ENCODE results near the gene RAD51AP1. TPM values are rescaled to one million over a fixed set of nuclear protein-coding genes. Genes with fewer than 3 reads are reported as not detected.
"Not testable (repeated sequence)": the region's sequence is repeated elsewhere in the genome, so short reads cannot be mapped to it uniquely, and the experiment has no call there.

RAD51AP1 gene
- total and polyA plus RNA-seq, 10 donors: 3.6 to 10.9 (median 5.1) TPM

- TF ChIP-seq CTCF (IDR thresholded peaks at IDR 0.05 in 8 of 11, conservative IDR thresholded peaks at IDR 0.05 in 3 of 11) (no peak), POLR2AphosphoS5 (IDR thresholded peaks at IDR 0.05) (no peak), POLR2A (IDR thresholded peaks at IDR 0.05) (no peak)
- intact Hi-C loops (cut with DNase I; ENCODE audit: low total_unique reads): no loop called here
- DNase-seq: no peak
- H3K4me1 ChIP-seq: peaks cover 0 to 22% (median 6%) of the 10 kb centered on the region in 6 donors
- peak overlapping the region in 4 of 8 donors; percentile 2 to 33 (median 25) for H3K27ac ChIP-seq
- H3K9me3 ChIP-seq: no peaks in the 10 kb centered on the region
- no peaks in the 10 kb centered on the region for H3K27me3 ChIP-seq (replicated peaks in 1 of 7)
- peaks cover 0 to 63% (median 26%) of the 10 kb centered on the region in 6 donors for H3K36me3 ChIP-seq
- H3K4me3 ChIP-seq: no peak overlapping the region
- 39 to 58% (median 45%) methylated on average over 5 of the region's 5 CpGs for WGBS, 5 donors
Observed at GRCh38 chr12:4506870-4507269, 31.8 kb upstream of the RAD51AP1 start.

GRCh38 chr12:4508503-4508902 is 30.2 kb upstream of the RAD51AP1 start:
- WGBS, 5 donors: 94 to 97% (median 95%) methylated on average over 4 of the region's 4 CpGs
- H3K27ac ChIP-seq, H3K4me3 ChIP-seq: not testable (repeated sequence)

GRCh38 chr12:4509269-4509668 is 29.4 kb upstream of the RAD51AP1 start:
- H3K9me3 ChIP-seq; H3K27me3 ChIP-seq (replicated peaks in 1 of 7); intact Hi-C loops (cut with DNase I; ENCODE audit: low total_unique reads); DNase-seq; H3K27ac ChIP-seq; H3K4me3 ChIP-seq: not testable (repeated sequence)
- Histone ChIP-seq H3K4me1 (peaks cover 0 to 22% (median 6%) of the 10 kb centered on the region in 6 donors), H3K36me3 (peaks cover 0 to 39% (median 13%) of the 10 kb centered on the region in 6 donors)
- WGBS, 5 donors: 57 to 89% (median 71%) methylated on average over 2 to 12 of the region's 12 CpGs

More at GRCh38 chr12:4508503-4508902, 30.2 kb upstream of the RAD51AP1 start:
- DNase-seq; H3K27me3 ChIP-seq (replicated peaks in 1 of 7); intact Hi-C loops (cut with DNase I; ENCODE audit: low total_unique reads); H3K9me3 ChIP-seq: not testable (repeated sequence)
- H3K4me1 ChIP-seq: peaks cover 0 to 22% (median 6%) of the 10 kb centered on the region in 6 donors
- H3K36me3 ChIP-seq: peaks cover 0 to 46% (median 19%) of the 10 kb centered on the region in 6 donors

- no peaks in the 10 kb centered on the region for H3K9me3 ChIP-seq
- H3K27me3 ChIP-seq (replicated peaks in 1 of 7): no peaks in the 10 kb centered on the region
- WGBS, 5 donors: 92 to 95% (median 94%) methylated on average over 5 of the region's 5 CpGs
- H3K27ac ChIP-seq: no peak overlapping the region
- intact Hi-C loops (cut with DNase I; ENCODE audit: low total_unique reads): no loop called here
- peaks cover 5 to 85% (median 43%) of the 10 kb centered on the region in 6 donors for H3K36me3 ChIP-seq
- no peak for TF ChIP-seq POLR2A (IDR thresholded peaks at IDR 0.05)
- no peak for TF ChIP-seq POLR2AphosphoS5 (IDR thresholded peaks at IDR 0.05)
- TF ChIP-seq CTCF (IDR thresholded peaks at IDR 0.05 in 8 of 11, conservative IDR thresholded peaks at IDR 0.05 in 3 of 11): no peak
- H3K4me1 ChIP-seq: no peaks in the 10 kb centered on the region
- DNase-seq: no peak
- no peak overlapping the region for H3K4me3 ChIP-seq
Observed at GRCh38 chr12:4518106-4518728, 20.5 kb upstream of the RAD51AP1 start.

GRCh38 chr12:4523443-4523842 is 15.2 kb upstream of the RAD51AP1 start:
- not testable (repeated sequence) for H3K4me1 ChIP-seq; H3K9me3 ChIP-seq; DNase-seq; H3K27me3 ChIP-seq (replicated peaks in 1 of 7); H3K4me3 ChIP-seq; H3K27ac ChIP-seq
- 95 to 98% (median 96%) methylated on average over 7 of the region's 7 CpGs for WGBS, 5 donors
- intact Hi-C loops (cut with DNase I; ENCODE audit: low total_unique reads): loop anchor here (10.0 kb wide), 2 partner anchors 99 to 219 kb away; no protein-coding TSS in a partner anchor
- H3K36me3 ChIP-seq: peaks cover 0 to 94% (median 46%) of the 10 kb centered on the region in 6 donors
